ENCODE data around the gene ZNF142.

The ZNF142 gene, protein sequence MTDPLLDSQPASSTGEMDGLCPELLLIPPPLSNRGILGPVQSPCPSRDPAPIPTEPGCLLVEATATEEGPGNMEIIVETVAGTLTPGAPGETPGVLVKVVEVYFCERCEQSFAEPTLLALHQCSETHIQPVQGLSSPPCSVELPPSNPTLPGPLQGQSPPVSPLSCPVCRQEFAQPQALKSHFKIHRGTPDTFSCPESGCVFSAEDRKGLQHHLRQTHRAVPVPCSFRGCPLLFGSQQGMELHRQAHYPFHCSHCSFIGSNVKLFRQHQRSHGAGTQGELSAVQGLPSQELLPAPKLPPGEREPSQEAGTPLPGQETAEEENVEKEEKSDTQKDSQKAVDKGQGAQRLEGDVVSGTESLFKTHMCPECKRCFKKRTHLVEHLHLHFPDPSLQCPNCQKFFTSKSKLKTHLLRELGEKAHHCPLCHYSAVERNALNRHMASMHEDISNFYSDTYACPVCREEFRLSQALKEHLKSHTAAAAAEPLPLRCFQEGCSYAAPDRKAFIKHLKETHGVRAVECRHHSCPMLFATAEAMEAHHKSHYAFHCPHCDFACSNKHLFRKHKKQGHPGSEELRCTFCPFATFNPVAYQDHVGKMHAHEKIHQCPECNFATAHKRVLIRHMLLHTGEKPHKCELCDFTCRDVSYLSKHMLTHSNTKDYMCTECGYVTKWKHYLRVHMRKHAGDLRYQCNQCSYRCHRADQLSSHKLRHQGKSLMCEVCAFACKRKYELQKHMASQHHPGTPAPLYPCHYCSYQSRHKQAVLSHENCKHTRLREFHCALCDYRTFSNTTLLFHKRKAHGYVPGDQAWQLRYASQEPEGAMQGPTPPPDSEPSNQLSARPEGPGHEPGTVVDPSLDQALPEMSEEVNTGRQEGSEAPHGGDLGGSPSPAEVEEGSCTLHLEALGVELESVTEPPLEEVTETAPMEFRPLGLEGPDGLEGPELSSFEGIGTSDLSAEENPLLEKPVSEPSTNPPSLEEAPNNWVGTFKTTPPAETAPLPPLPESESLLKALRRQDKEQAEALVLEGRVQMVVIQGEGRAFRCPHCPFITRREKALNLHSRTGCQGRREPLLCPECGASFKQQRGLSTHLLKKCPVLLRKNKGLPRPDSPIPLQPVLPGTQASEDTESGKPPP (N-terminal part only)

DNA sequence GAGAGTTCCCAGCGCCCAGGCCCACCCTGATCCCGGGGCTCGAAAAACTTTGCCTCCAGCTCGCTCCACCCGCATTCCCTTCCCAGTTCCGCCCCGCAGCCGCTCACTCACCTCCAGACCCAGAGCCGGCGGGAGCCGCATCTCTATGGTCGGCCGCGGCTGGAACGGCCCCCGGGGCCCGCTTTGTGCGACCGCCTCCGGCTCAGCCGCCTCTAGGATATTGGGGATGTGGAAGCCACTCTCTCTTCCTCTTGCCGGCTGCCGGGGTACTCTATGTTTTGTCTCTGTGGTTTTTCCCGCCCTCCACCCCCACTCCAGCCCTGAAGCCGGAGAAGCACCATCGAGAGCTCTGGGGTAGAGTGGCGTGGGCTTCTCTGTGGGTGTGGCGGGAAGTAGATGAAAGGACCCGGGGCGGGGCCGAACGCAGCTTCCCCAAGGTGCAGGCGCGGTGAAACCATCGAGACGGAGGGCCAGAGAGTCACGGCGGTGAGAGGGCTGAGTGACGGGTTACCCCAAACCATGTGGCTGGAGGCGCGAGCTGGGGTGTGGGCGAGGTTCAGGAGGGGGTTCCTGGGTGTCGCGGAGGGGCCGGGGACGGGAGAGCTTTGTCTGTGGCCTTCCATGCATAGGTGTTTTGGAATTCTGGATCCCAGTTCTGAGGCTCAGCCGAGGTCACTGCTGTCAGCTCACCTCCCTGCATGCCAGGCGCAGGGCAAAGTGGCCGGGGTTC, at the start of gene ZNF142, which contains the start of gene BCS1L:
TSS of gene ZNF142 (minus strand) at position 366 of the 730 bp plus-strand sequence. CDS start 3,194 bp downstream, outside the sequence.
TSS of gene BCS1L (plus strand) at position 426 of the 730 bp plus-strand sequence. CDS start 1,305 bp downstream, outside the sequence.
- DNase-seq, result peak; percentile 97

DNA sequence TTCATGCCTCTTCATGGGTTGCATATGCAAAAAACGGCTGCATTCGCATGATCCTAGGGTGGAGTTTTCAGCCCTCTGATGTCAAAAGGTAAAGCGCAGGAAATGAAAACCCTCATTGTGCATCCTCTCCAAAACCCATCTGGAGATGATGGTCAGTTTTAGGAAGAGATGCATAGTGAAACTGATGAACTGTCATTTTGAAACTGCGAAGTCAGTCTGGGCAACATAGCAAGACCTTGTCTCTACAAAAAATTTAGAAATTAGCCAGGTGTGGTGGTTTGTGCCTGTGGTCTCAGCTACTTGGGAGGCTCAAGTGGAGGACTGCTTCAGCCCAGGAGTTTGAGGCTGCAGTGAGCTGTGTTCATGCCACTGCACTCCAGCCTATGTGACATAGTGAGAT, 48.7 kb upstream of the ZNF142 start:
- DNase-seq, result no peak

DNA sequence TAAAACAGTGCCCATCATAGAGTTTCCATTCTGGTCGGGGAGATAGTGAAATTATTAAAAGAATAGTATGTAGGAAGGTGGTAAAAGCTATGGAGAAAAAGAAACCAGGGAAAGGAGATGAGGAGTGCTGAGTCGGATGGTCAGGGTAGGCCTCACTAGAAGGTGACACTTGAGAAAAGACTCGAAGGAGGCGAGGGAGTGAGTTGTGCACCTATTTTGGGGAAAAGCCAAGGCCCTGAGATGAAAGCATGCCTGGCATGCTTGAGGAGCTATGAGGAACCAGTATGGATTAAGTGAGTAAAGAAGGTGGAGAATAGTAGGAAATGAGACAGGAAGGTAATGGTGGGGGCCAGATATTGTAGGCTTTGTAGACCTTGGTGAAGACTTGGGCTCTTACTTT, 43.9 kb upstream of the ZNF142 start:
- no peak for DNase-seq

DNA sequence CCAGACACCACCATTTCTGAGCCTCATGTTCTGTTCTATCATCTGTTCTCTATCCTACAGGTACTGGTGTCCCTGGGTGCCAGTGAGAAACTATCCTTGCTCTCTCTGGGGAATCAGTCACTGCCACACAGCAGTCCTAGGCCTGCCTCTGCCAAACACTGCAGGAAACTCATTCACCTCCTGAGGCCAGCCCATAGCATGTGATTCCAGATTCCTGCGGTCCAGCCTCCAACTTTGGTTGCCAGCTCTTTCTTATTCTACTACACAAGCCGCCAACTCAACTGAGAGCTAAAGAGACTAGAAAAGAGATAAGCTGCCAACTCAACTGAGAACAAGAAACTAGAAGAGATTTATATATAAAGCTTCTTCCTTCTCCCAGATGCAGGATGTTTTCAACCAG, 42.4 kb upstream of the ZNF142 start:
- DNase-seq, result no peak

DNA sequence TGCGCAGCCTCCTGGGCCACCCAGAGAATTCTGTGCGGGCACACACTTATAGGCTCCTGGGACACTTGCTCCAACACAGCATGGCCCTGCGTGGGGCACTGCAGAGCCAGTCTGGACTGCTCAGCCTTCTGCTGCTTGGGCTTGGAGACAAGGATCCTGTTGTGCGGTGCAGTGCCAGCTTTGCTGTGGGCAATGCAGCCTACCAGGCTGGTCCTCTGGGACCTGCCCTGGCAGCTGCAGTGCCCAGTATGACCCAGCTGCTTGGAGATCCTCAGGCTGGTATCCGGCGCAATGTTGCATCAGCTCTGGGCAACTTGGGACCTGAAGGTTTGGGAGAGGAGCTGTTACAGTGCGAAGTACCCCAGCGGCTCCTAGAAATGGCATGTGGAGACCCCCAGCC, 39.5 kb upstream of the ZNF142 start:
- no peak for DNase-seq

DNA sequence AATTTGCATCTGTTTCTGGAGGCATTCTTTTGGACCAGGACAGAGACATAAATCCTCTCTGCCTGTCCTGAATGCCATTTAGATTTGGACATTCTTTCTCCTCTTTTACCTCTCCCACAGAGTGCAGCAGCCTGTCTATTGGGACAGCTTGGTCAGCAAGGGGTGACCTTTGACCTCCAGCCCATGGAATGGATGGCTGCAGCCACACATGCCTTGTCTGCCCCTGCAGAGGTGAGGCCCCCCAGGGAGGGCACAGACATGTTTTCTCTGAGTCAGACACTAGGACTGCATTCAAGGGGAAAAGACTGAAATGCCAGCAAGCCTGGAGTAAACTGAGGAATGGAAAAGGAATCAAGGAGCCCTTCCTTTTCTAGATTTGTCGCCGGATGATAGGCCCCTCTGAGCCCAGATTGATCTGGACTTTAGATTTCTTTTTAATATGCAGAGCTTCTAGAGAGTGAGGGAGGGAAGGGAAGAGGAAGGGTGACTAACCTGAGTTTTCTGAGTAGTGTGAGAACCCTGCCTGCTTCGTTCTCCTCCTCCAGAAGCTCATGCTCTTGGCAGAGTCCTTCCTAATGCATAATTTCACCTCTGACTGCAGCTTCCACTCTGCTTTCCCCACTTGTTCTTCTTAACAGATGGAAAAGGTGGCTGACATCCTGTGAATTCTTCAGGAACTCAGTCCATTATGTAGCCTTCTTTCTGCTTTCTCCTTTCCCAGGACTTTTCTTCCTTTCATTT, 35.2 kb upstream of the ZNF142 start:
- no peak for DNase-seq

DNA sequence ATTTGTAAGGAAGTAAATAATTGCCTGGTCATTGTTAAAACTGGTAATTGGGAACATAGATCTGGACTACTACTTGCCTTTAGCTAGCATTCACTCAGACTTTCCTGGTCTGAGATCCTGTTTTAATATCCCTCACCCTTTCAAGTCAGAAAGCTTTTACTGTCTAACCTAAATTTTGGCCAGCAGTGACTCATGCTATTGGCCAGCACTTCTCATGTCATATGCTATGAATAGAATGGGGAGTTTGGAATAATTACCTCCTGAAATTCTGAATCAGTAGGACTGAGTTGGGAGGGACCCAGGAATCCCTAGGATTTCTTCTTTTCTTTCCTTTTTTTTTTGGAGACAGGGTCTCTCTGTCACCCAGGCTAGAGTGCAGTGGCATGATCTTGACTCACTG, 31.8 kb upstream of the ZNF142 start:
- no peak for DNase-seq

DNA sequence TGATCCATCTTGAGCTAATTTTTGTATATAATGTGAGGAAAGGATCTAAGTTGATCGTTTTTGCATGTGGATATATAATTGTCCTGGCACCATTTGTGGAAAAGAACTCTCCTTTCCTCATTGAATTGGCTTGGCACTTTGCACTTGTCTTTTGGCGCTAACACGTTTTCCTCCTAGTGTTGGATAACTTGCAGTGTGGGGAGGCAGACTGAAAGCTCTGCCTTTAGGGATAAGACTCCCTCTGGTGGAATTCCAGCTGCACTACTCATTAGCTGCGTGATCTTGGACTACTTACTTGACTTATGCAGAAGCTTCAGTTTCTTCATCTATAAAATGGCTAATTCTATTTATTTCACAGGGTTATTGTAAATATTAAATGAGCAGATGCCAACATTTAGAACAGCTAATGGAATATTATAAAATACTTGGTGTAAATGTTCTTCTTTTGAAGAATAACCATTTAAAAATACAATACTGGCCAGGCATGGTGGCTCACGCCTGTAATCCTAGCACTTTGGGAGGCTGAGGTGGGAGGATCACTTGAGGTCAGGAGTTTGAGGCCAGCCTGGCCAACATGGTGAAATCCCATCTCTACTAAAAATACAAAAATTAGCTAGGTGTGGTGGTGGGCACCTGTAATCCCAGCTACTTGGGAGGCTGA, 28.1 kb upstream of the ZNF142 start:
- peak; percentile 15 to 24 for DNase-seq

DNA sequence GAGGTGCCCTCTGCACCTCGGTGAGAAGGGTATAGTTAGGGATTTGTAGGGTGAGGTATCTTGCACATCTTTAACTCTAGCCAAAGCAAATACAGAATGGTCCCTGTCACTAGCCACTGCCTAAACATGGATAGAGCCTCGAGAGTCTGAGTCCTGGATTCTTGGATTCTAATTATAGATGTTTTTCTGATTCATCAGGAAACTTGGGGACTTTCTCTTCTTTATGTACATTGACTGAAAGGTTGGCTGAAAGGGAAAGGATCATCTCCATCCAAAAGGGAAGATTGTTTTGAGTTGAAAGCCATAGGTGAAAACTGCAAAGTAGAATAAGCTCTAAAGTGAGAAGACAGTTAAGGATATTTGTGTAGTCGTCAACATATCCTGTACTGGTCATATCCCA, 20.6 kb upstream of the ZNF142 start:
- no peak for DNase-seq

DNA sequence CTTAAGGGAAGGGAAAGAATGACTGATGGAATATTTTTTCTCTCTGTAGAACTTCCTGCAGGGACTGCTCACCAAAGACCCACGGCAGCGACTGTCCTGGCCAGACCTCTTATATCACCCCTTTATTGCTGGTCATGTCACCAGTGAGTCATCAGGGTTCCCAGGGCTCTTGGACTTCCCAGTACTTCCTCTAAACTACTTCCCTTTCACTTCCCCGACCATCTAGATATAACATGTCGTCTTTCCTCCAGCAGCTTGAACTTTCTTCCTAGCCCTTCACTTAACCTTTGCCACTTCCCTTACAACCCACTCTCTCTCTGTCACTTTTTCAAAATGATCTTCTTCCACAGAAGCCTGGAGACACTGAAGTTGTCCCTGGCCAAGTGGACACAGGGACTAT, 19.7 kb upstream of the ZNF142 start:
- no peak for DNase-seq

DNA sequence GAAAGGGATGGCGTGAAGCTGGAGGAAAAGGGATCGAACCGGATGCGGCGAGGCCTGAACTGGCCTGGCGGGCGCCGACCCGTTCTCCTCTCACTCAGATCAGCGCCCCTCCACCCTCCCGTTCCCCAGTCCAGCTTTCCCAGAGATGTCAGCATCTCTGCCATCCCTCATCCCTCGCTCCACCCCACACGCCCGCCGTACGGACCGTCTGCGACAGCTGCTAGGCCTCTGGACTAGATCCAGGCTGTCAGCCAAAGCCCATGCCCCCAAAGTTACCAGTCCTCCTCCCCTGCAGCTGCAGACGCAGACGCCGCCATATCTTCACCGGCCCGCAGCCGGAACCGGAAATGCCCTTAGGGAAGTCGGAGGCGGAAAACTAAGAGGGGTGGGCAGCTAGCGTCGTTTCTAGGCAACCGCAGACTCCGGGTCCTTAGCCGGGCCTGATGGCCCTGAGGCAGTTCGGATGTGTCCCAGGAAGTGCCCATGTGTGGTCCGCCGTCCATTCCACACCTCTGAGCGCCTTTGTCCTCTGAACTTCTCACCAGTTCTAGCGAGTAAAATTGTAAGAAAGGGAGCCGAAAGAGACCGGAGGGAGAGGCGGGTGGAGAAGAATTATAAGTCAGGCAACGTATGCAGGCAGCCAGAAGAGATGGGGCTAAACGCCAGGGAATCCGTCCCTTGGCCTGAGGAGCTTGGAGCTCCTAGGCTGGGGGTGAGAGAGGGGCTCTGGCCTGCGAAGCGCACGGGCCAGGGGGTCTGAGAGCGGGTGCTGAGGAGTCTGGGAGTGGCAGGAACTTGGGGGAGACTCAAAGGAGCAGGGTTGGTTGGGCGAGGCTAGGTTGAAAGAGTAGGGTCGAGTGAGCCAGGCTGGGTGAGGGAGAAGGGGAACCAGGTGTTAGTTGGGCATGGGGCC, 12.5 kb upstream of the ZNF142 start, which contains the start of the genes RNF25 and STK36:
TSS of gene RNF25 (minus strand) at position 349 of the 913 bp plus-strand sequence. CDS start at position 317, 32 bp downstream.
TSS of gene STK36 (plus strand) at position 433 of the 913 bp plus-strand sequence. CDS start 744 bp downstream, outside the sequence.
- peak; percentile 80 to 87 for DNase-seq

DNA sequence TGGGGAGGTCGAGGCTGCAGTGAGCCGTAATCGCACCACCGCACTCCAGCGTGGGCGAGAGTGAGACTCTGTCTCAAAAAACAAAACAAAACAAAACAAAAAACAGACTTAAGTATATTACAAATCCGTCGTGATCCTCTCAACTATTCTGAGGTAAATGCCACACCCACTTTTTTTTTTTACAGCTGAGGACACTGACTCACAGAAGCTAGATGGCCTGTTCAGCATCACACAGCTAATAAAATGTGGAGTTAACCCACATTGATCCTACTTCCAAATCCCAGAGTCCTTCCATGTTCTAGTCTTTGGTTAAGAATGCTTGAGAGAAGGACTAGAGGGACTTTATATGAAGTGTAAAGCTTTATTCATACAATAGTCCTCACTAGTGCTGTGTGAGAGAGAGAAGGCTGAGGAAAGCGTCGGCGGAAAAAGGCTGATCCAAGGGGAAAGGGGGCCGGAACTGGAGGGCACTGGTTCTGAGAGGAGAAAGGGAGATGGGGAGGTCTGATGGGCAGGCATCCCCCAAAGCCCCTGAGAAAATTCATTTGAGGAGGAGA, 11.8 kb upstream of the ZNF142 start:
- DNase-seq, result no peak

DNA sequence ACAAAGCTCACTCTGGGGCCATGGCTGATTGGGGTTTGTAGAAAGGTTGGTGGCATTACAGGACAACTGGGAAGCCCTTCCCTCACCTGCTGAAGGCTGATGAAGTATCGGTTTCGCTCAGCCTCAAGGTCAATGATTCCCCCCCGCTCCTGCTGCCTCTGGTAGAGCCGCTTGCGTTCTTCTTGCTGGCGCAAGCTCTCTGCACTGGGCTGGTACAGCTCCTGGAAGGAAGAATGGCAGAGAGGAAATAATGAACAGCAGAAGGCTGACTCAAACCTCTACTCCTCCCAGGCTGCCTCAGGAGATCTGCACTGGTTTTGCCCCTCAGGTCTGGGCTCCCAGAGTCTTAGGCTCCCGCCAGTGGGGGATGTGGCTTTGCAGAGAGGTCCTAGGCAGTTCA, 5.2 kb upstream of the ZNF142 start:
- no peak for DNase-seq

DNA sequence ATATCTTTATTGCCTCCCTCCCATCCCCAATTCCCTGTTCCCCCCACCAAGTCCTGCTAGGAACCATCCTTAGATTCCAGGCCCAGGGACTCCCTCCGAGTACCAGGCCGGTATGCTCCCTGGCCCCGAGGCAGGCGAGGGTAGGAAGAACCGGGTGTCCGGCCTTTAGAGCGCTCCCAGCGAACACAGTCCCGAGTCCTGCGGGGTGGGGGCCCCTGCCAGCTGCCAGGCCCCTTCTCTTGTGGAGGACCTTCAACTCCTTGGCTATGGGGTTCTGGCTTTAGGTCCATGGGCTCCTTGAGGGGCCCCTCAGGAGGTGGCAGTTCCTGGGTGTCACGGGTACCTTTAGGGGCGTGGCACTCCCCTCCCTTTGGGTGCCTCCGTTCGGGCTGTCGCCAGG, 4.5 kb upstream of the ZNF142 start:
- no peak for DNase-seq

DNA sequence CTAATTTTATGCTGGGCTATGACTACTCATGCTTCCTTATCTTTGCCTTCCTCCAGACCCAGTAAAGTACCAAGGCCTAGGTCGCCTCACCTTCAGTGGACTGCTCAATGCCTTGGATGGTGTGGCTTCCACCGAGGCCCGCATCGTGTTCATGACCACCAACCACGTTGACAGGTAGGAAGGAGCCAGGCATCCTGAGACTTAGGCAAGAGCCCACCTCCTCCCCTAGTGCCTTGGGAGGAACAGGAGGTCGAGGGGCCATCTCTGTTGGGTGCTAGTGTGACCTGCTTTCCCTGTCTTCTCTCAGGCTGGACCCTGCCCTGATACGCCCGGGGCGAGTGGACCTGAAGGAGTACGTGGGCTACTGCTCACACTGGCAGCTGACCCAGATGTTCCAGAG, 3.4 kb upstream of the ZNF142 start:
- no peak for DNase-seq

DNA sequence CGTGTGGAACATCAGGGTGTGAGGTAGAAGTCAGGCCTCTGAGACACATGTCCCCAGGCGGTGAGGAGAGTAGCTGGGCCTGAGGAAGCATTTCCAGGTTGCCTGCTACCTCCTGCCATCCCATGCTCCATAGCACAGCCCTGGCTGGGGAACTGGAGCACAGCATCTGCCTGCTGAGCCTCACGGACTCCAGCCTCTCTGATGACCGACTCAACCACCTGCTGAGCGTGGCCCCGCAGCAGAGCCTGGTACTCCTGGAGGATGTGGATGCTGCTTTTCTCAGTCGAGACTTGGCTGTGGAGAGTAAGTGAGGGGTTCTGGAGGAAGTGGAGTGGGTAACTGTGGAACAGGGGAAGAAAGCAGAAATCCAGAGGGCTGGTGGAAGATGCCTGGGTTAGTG, 3.0 kb upstream of the ZNF142 start:
- DNase-seq, result no peak

DNA sequence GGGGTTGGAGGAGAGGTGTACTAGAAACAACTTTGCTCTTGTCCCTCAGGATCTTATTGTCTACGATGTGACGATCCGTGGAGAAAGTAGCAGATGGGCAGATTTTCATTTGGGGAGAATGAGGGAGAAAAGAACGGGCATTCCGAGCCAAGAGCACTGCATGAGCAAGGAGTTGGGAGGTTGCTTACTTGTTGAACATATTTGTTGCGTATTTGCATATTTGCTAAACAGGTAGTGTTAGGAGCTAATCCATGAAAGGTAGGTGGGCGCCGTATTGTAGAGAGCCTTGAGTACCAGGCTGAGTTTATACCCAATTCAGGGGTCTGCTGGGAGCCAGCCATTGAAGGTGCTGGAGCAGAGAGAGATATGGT, 550 bp upstream of the ZNF142 start:
- DNase-seq, result no peak

DNA sequence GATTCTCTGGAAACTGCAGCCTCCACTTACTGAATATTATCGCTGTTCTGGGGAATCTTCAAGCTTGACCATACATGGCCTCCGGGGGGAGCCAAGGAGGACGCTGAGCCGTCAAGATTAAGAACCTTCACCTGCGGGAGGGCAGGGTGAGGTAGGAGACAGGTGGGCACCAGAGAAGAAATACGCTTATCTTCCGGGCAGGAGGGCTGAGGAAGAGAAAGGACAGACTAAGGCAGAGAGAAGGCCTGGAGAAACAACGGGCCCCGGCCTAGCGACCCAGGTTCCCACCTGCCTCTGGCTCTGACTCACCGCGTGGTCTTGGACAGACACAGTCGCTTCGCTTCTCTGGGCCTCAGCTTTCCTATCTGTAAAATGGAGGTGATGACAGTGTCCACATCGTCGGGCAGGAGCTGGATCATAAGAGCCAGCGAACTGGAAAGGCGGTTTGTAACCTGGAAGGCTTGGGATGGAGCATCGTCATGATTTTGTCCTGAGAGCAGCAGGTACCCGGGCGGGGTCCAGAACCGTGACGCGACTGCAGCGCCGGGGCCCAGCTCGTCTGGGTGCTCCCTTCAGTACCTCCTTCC, 659 bp downstream of the ZNF142 start:
- DNase-seq, result peak; percentile 48 to 59

DNA sequence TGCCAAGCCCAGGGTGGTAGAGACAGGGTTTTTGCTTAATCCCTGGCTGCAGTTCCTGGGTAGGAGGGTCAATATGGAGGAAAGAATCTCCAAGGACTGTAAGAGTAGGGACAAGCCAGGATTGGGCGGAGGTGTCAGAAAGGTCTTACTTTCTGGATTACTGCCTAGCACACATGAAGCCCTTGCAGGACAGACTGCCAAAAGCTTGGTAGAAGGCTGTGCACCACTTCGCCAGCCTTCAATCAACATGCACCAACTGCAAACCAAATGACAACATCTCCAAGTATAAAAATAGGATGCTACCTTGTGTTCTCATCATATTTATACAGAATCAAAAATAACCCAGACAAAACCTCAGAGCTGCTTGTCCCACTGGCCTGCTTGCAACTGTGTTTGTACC, 3.7 kb downstream of the ZNF142 start:
- DNase-seq, result no peak
